Esophagus (tissue), 2 donors: ENCODE results near the gene PDE2A. TPM values are rescaled to one million over a fixed set of nuclear protein-coding genes. Genes with fewer than 3 reads are reported as not detected.
A peak's percentile ranks its signal among the peaks of the same experiment; 100 is the strongest.

Experiments
- H3K27ac ChIP-seq, 2 donors: one replicate each; pipeline ENCODE4 v1.5.1; 2013; ENCODE audit warnings: low read depth in 2 of 2, mild to moderate bottlenecking in 2 of 2, inconsistent platforms in 1 of 2, low read length in 1 of 2, moderate library complexity in 1 of 2
- H3K27me3 ChIP-seq, 2 donors: one replicate each; pipeline ENCODE4 v1.6.1; 2013; ENCODE audit warnings: low read length in 2 of 2, control low read depth in 1 of 2, mild to moderate bottlenecking in 1 of 2; ENCODE audit not compliant: insufficient read depth in 2 of 2, control insufficient read depth in 1 of 2
- H3K36me3 ChIP-seq, 2 donors: one replicate each; pipeline ENCODE4 v1.6.1; 2013; ENCODE audit warnings: low read length in 1 of 2; ENCODE audit not compliant: control insufficient read depth in 2 of 2, insufficient read depth in 2 of 2
- H3K4me1 ChIP-seq, 2 donors: one replicate each; pipeline ENCODE4 v1.6.1; 2013; ENCODE audit warnings: low read length in 1 of 2; ENCODE audit not compliant: control insufficient read depth in 2 of 2, insufficient read depth in 2 of 2
- H3K4me3 ChIP-seq, 2 donors: one replicate each; pipeline ENCODE4 v1.5.1; 2013; ENCODE audit warnings: low read length in 2 of 2, mild to moderate bottlenecking in 2 of 2, low read depth in 1 of 2, moderate library complexity in 1 of 2
- H3K9me3 ChIP-seq, 2 donors: one replicate each; pipeline ENCODE4 v1.6.1; 2013; ENCODE audit warnings: mild to moderate bottlenecking in 2 of 2, low read depth in 1 of 2, low read length in 1 of 2, moderate library complexity in 1 of 2; ENCODE audit not compliant: control insufficient read depth in 2 of 2, insufficient read depth in 1 of 2
- WGBS, 2 donors: extraction: QIAGEN DNeasy Blood & Tissue Kit; methylation state at CpG; one replicate each; pipeline ENCODE4 v1.1.7; 2013; 5-methylcytosine and 5-hydroxymethylcytosine counted together
- polyA plus RNA-seq, 2 donors: library from polyadenylated mRNA; stranded (reverse); fragments of 200-250 nt; gene quantifications; one replicate each; pipeline ENCODE4 v1.2.3, GENCODE V29; 2013
- donor health status: healthy with polysubstance abuse.
- donor health status: Bipolar disorder and iron deficiency.

The PDE2A gene
- polyA plus RNA-seq, 2 donors, result 6.9 to 7.6 TPM

GRCh38 chr11:72687326-72687725 lies 13.1 kb upstream of the PDE2A start:
- no peak overlapping the region for H3K27ac ChIP-seq
- WGBS, 2 donors, result 85 to 89% methylated on average over 7 of the region's 7 CpGs
- no peak overlapping the region for H3K4me3 ChIP-seq

GRCh38 chr11:72686639-72687220 lies 12.5 kb upstream of the PDE2A start:
- H3K4me1 ChIP-seq, result peaks cover 0 to 4% of the 10 kb centered on the region in 2 donors
- no peak overlapping the region for H3K4me3 ChIP-seq
- H3K9me3 ChIP-seq, result no peaks in the 10 kb centered on the region
- H3K36me3 ChIP-seq, result peaks cover 0 to 47% of the 10 kb centered on the region in 2 donors
- H3K27me3 ChIP-seq, result no peaks in the 10 kb centered on the region
- H3K27ac ChIP-seq, result peak overlapping the region; percentile 13 to 38
- 77 to 78% methylated on average over 8 of the region's 8 CpGs for WGBS, 2 donors

More at GRCh38 chr11:72687326-72687725, 13.1 kb upstream of the PDE2A start:
- H3K27me3 ChIP-seq, result no peaks in the 10 kb centered on the region
- peaks cover 0 to 3% of the 10 kb centered on the region in 2 donors for H3K4me1 ChIP-seq
- H3K9me3 ChIP-seq, result no peaks in the 10 kb centered on the region
- H3K36me3 ChIP-seq, result peaks cover 0 to 52% of the 10 kb centered on the region in 2 donors

- Histone ChIP-seq H3K4me1 (peaks cover 0 to 10% of the 10 kb centered on the region in 2 donors), H3K4me3 (no peak overlapping the region), H3K36me3 (peaks cover 0 to 40% of the 10 kb centered on the region in 2 donors), H3K9me3 (no peaks in the 10 kb centered on the region), H3K27me3 (no peaks in the 10 kb centered on the region), H3K27ac (peak overlapping the region; percentile 28 to 63)
- WGBS, 2 donors, result 69 to 70% methylated on average over 24 of the region's 24 CpGs
Measured at GRCh38 chr11:72685560-72686480, 11.6 kb upstream of the PDE2A start.

GRCh38 chr11:72684236-72684912 lies 10.2 kb upstream of the PDE2A start:
- H3K36me3 ChIP-seq, result peaks cover 0 to 29% of the 10 kb centered on the region in 2 donors
- H3K4me1 ChIP-seq, result peaks cover 0 to 10% of the 10 kb centered on the region in 2 donors
- H3K4me3 ChIP-seq, result no peak overlapping the region
- H3K9me3 ChIP-seq, result no peaks in the 10 kb centered on the region
- no peak overlapping the region for H3K27ac ChIP-seq
- WGBS, 2 donors, result 56 to 64% methylated on average over 9 of the region's 9 CpGs
- H3K27me3 ChIP-seq, result no peaks in the 10 kb centered on the region

GRCh38 chr11:72683782-72684200 lies 9.6 kb upstream of the PDE2A start:
- no peaks in the 10 kb centered on the region for H3K27me3 ChIP-seq
- H3K36me3 ChIP-seq, result peaks cover 0 to 24% of the 10 kb centered on the region in 2 donors
- no peak overlapping the region for H3K27ac ChIP-seq
- H3K9me3 ChIP-seq, result no peaks in the 10 kb centered on the region
- H3K4me1 ChIP-seq, result peaks cover 0 to 10% of the 10 kb centered on the region in 2 donors
- H3K4me3 ChIP-seq, result no peak overlapping the region
- 50 to 55% methylated on average over 7 of the region's 7 CpGs for WGBS, 2 donors

GRCh38 chr11:72682858-72683243 lies 8.6 kb upstream of the PDE2A start:
- H3K36me3 ChIP-seq, result peaks cover 0 to 19% of the 10 kb centered on the region in 2 donors
- H3K27me3 ChIP-seq, result peaks cover 0 to 3% of the 10 kb centered on the region in 2 donors
- H3K4me3 ChIP-seq, result no peak overlapping the region
- no peaks in the 10 kb centered on the region for H3K9me3 ChIP-seq
- no peak overlapping the region for H3K27ac ChIP-seq
- WGBS, 2 donors, result 48 to 64% methylated on average over 4 of the region's 4 CpGs
- H3K4me1 ChIP-seq, result peaks cover 0 to 10% of the 10 kb centered on the region in 2 donors

- Histone ChIP-seq H3K4me1 (peaks cover 0 to 10% of the 10 kb centered on the region in 2 donors), H3K4me3 (no peak overlapping the region), H3K9me3 (no peaks in the 10 kb centered on the region), H3K27ac (no peak overlapping the region), H3K36me3 (peaks cover 0 to 15% of the 10 kb centered on the region in 2 donors), H3K27me3 (peaks cover 0 to 3% of the 10 kb centered on the region in 2 donors)
- 70 to 80% methylated on average over 5 of the region's 5 CpGs for WGBS, 2 donors
Measured at GRCh38 chr11:72682238-72682857, 8.1 kb upstream of the PDE2A start.

GRCh38 chr11:72681226-72682153 lies 7.3 kb upstream of the PDE2A start:
- H3K4me3 ChIP-seq, result no peak overlapping the region
- peaks cover 0 to 9% of the 10 kb centered on the region in 2 donors for H3K27me3 ChIP-seq
- no peaks in the 10 kb centered on the region for H3K9me3 ChIP-seq
- H3K36me3 ChIP-seq, result peaks cover 0 to 11% of the 10 kb centered on the region in 2 donors
- 29 to 36% methylated on average over 17 of the region's 17 CpGs for WGBS, 2 donors
- no peak overlapping the region for H3K27ac ChIP-seq
- H3K4me1 ChIP-seq, result peaks cover 0 to 14% of the 10 kb centered on the region in 2 donors
